BJ (cell line): ENCODE data around the gene TNRC6B. TPM values are rescaled to one million over a fixed set of nuclear protein-coding genes. Genes with fewer than 3 reads are reported as not detected.

Source experiments
- CTCF ChIA-PET: fragments of 350-600 bp; formaldehyde crosslinking; extraction: SDS; loops from one replicate; lab custom pipeline; 2021; ENCODE audit warnings: antibody characterized with exemption, inconsistent platforms; lab: Yijun Ruan, JAX
- POLR2A ChIA-PET: fragments of 300-600 bp; sonication (Branson Sonifier 250); formaldehyde crosslinking; extraction: SDS; loops from one replicate; lab custom pipeline; 2021; ENCODE audit warnings: antibody characterized with exemption; lab: Charles Lee
- DNase-seq: peaks from one replicate; pipeline ENCODE4 v3.0.0-alpha.2; 2011; ENCODE audit warnings: low read depth
- H3K27me3 ChIP-seq: 2 replicates; pipeline ENCODE4 v1.6.0; 2011; ENCODE audit warnings: low read length; ENCODE audit not compliant: control insufficient read depth, insufficient read depth
- H3K36me3 ChIP-seq: 2 replicates; pipeline ENCODE4 v1.5.1; 2011; ENCODE audit warnings: low read length; ENCODE audit not compliant: control insufficient read depth, insufficient read depth
- H3K4me3 ChIP-seq: 2 replicates; pipeline ENCODE4 v1.5.1; 2011; ENCODE audit warnings: low read depth, mild to moderate bottlenecking, control low read depth, low read length
- CTCF ChIP-seq: IDR thresholded peaks from 2 replicates; pipeline ENCODE4 v1.5.1; 2011; ENCODE audit warnings: low read depth, mild to moderate bottlenecking, control low read depth, inconsistent platforms, low read length, moderate library complexity; ENCODE audit not compliant: insufficient read depth
- polyA plus RNA-seq: library from polyadenylated mRNA; depleted of rRNA; stranded (reverse); fragments of >200 nt; gene quantifications from 2 replicates; pipeline ENCODE4 v1.2.3, GENCODE V29; 2011

The TNRC6B gene
- polyA plus RNA-seq, 1 experiment = 8.0 TPM

GRCh38 chr22:40256516-40256915, 78.8 kb downstream of the TNRC6B start:
- ChIA-PET POLR2A (no interaction called here), CTCF (no interaction called here)
- Histone ChIP-seq H3K4me3 (no peak overlapping the region), H3K36me3 (no peaks in the 10 kb centered on the region; the same call in 1 of the 2 replicates), H3K27me3 (no peaks in the 10 kb centered on the region)
- no peak for TF ChIP-seq CTCF
- DNase-seq = no peak

GRCh38 chr22:40258017-40258416, 80.3 kb downstream of the TNRC6B start:
- ChIA-PET CTCF (interaction anchor here (0.6 kb wide), 1 partner anchor 23 kb away, joined by 3 read pairs; no protein-coding TSS in a partner anchor), POLR2A (interaction anchor here (0.6 kb wide), 1 partner anchor 764 kb away, joined by 3 read pairs; no protein-coding TSS in a partner anchor)
- Histone ChIP-seq H3K27me3 (no peaks in the 10 kb centered on the region), H3K4me3 (no peak overlapping the region), H3K36me3 (peaks cover 4% of the 10 kb centered on the region)
- no peak for TF ChIP-seq CTCF
- no peak for DNase-seq

- Histone ChIP-seq H3K4me3 (no peak overlapping the region), H3K27me3 (no peaks in the 10 kb centered on the region), H3K36me3 (peaks cover 4% of the 10 kb centered on the region)
- ChIA-PET CTCF (no interaction called here), POLR2A (interaction anchor here (0.6 kb wide), 1 partner anchor 764 kb away, joined by 3 read pairs; no protein-coding TSS in a partner anchor)
- no peak for DNase-seq
- TF ChIP-seq CTCF = no peak
Observed at GRCh38 chr22:40258501-40258915, 80.8 kb downstream of the TNRC6B start.

- DNase-seq = no peak
- Histone ChIP-seq H3K4me3 (no peak overlapping the region), H3K36me3 (peaks cover 13% of the 10 kb centered on the region), H3K27me3 (no peaks in the 10 kb centered on the region)
- ChIA-PET CTCF (interaction anchor here (0.9 kb wide), 1 partner anchor 33 kb away, joined by 3 read pairs; no protein-coding TSS in a partner anchor), POLR2A (no interaction called here)
- no peak for TF ChIP-seq CTCF
Observed at GRCh38 chr22:40261783-40262182, 84.1 kb downstream of the TNRC6B start.

GRCh38 chr22:40263191-40263590, 85.5 kb downstream of the TNRC6B start:
- ChIA-PET CTCF (interaction anchor here (0.7 to 1.2 kb wide), 3 partner anchors 21 to 56 kb away, joined by 3 to 4 read pairs (median 3); no protein-coding TSS in a partner anchor), POLR2A (no interaction called here)
- DNase-seq = no peak
- no peak for TF ChIP-seq CTCF
- Histone ChIP-seq H3K27me3 (no peaks in the 10 kb centered on the region), H3K4me3 (no peak overlapping the region), H3K36me3 (peaks cover 13% of the 10 kb centered on the region)
